ENCODE measurements around the gene PLSCR5. TPM values are rescaled to one million over a fixed set of nuclear protein-coding genes. Genes with fewer than 3 reads are reported as not detected.

Gene PLSCR5
- total RNA-seq, 1 experiment from 2014 or later = not detected

Other genes with a start within 250 kb of the PLSCR5 start
- 0.54 TPM for gene PLSCR2, start 135.8 kb downstream of the PLSCR5 start, total RNA-seq (2021; ENCODE audit: unreplicated experiment)
- 52.7 TPM for gene PLSCR1, start 60.7 kb downstream of the PLSCR5 start, total RNA-seq (2021; ENCODE audit: unreplicated experiment)

Measured in Panc1 (cell line).